Ascending aorta (tissue), 2 donors: ENCODE results near the gene ZNF277. TPM values are rescaled to one million over a fixed set of nuclear protein-coding genes. Genes with fewer than 3 reads are reported as not detected.
A peak's percentile ranks its signal among the peaks of the same experiment; 100 is the strongest.

Experiments
- DNase-seq, 2 donors: peaks; one replicate each; pipeline ENCODE4 v3.0.0-alpha.2; 2019; ENCODE audit warnings: low spot score in 2 of 2
- H3K27ac ChIP-seq, 2 donors: fragments of 200-600 bp; sonication (generic); one replicate each; pipeline ENCODE4 v1.5.1; 2016 to 2017; ENCODE audit warnings: mild to moderate bottlenecking in 1 of 2
- H3K27me3 ChIP-seq: fragments of 200-600 bp; sonication (generic); one replicate; pipeline ENCODE4 v1.5.1; 2017
- H3K36me3 ChIP-seq, 2 donors: fragments of 200-600 bp; sonication (generic); one replicate each; pipeline ENCODE4 v1.5.1; 2016
- H3K4me1 ChIP-seq, 2 donors: fragments of 200-600 bp; sonication (generic); one replicate each; pipeline ENCODE4 v1.5.1; 2016 to 2017; ENCODE audit warnings: mild to moderate bottlenecking in 1 of 2
- H3K4me3 ChIP-seq, 2 donors: fragments of 200-600 bp; sonication (generic); one replicate each; pipeline ENCODE4 v1.5.1; 2016 to 2017; ENCODE audit warnings: mild to moderate bottlenecking in 1 of 2
- H3K9me3 ChIP-seq, 2 donors: fragments of 200-600 bp; sonication (generic); one replicate each; pipeline ENCODE4 v1.5.1; 2016
- intact Hi-C: fragments of 100-400 bp; cut with DNase I; formaldehyde crosslinking; loops from one replicate; pipeline ENCODE4 v1.15.1; 2023
- total RNA-seq: library from RNA; depleted of rRNA; stranded (reverse); fragments of >200 nt; gene quantifications from one replicate; pipeline ENCODE4 v1.1.0, GENCODE V29; 2016
- TF ChIP-seq, protein P1 (sequence below), 3 experiments: fragments of 200-600 bp in 2 of 3; fragments of 450-650 bp in 1 of 3; sonication (generic) in 2 of 3; IDR thresholded peaks; one replicate each; pipeline ENCODE4 v1.5.1; 2016 to 2019; ENCODE audit warnings: antibody characterized with exemption in 3 of 3, mild to moderate bottlenecking in 1 of 3, moderate library complexity in 1 of 3

Gene ZNF277
- total RNA-seq, 1 donor from 2014 or later: 0.43 TPM

- no peaks in the 10 kb centered on the region for H3K36me3 ChIP-seq
- DNase-seq: no peak
- no peak overlapping the region for H3K4me3 ChIP-seq
- H3K27ac ChIP-seq: no peak overlapping the region
- no peaks in the 10 kb centered on the region for H3K4me1 ChIP-seq
- no peaks in the 10 kb centered on the region for H3K9me3 ChIP-seq
- intact Hi-C loops: loop anchor here (10.0 kb wide), 2 partner anchors 635 to 735 kb away; partner anchors contain the start of gene IMMP2L
- TF ChIP-seq, protein P1, sequence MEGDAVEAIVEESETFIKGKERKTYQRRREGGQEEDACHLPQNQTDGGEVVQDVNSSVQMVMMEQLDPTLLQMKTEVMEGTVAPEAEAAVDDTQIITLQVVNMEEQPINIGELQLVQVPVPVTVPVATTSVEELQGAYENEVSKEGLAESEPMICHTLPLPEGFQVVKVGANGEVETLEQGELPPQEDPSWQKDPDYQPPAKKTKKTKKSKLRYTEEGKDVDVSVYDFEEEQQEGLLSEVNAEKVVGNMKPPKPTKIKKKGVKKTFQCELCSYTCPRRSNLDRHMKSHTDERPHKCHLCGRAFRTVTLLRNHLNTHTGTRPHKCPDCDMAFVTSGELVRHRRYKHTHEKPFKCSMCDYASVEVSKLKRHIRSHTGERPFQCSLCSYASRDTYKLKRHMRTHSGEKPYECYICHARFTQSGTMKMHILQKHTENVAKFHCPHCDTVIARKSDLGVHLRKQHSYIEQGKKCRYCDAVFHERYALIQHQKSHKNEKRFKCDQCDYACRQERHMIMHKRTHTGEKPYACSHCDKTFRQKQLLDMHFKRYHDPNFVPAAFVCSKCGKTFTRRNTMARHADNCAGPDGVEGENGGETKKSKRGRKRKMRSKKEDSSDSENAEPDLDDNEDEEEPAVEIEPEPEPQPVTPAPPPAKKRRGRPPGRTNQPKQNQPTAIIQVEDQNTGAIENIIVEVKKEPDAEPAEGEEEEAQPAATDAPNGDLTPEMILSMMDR (IDR thresholded peaks at IDR 0.05): no peak
- no peaks in the 10 kb centered on the region for H3K27me3 ChIP-seq
Observed at GRCh38 chr7:112199672-112200071, 6.8 kb upstream of the ZNF277 start.

GRCh38 chr7:112201411-112201810 is 5.1 kb upstream of the ZNF277 start:
- H3K4me1 ChIP-seq: peaks cover 0 to 3% of the 10 kb centered on the region in 2 donors
- no peak for DNase-seq
- H3K27ac ChIP-seq: no peak overlapping the region
- TF ChIP-seq, protein P1 (IDR thresholded peaks at IDR 0.05): no peak
- H3K9me3 ChIP-seq: no peaks in the 10 kb centered on the region
- no peaks in the 10 kb centered on the region for H3K36me3 ChIP-seq
- intact Hi-C loops: loop anchor here (10.0 kb wide), 2 partner anchors 637 to 733 kb away; partner anchors contain the start of gene IMMP2L
- no peaks in the 10 kb centered on the region for H3K27me3 ChIP-seq
- H3K4me3 ChIP-seq: no peak overlapping the region

- TF ChIP-seq, protein P1 (IDR thresholded peaks at IDR 0.05): no peak
- no peaks in the 10 kb centered on the region for H3K27me3 ChIP-seq
- H3K4me3 ChIP-seq: no peak overlapping the region
- intact Hi-C loops: loop anchor here (10.0 kb wide), 2 partner anchors 637 to 733 kb away; partner anchors contain the start of gene IMMP2L
- peaks cover 0 to 3% of the 10 kb centered on the region in 2 donors for H3K4me1 ChIP-seq
- H3K9me3 ChIP-seq: no peaks in the 10 kb centered on the region
- DNase-seq: no peak
- no peaks in the 10 kb centered on the region for H3K36me3 ChIP-seq
- no peak overlapping the region for H3K27ac ChIP-seq
Observed at GRCh38 chr7:112201839-112202238, 4.7 kb upstream of the ZNF277 start.

GRCh38 chr7:112202816-112203215 is 3.7 kb upstream of the ZNF277 start:
- Histone ChIP-seq H3K4me1 (peaks cover 0 to 7% of the 10 kb centered on the region in 2 donors), H3K36me3 (no peaks in the 10 kb centered on the region), H3K27me3 (no peaks in the 10 kb centered on the region), H3K9me3 (no peaks in the 10 kb centered on the region), H3K27ac (no peak overlapping the region), H3K4me3 (no peak overlapping the region)
- intact Hi-C loops: loop anchor here (10.0 kb wide), 2 partner anchors 638 to 732 kb away; partner anchors contain the start of gene IMMP2L
- TF ChIP-seq, protein P1 (IDR thresholded peaks at IDR 0.05): no peak
- DNase-seq: no peak

- TF ChIP-seq, protein P1 (IDR thresholded peaks at IDR 0.05): no peak
- Histone ChIP-seq H3K9me3 (no peaks in the 10 kb centered on the region), H3K4me1 (peaks cover 0 to 7% of the 10 kb centered on the region in 2 donors), H3K27me3 (no peaks in the 10 kb centered on the region), H3K4me3 (peak overlapping the region; percentile 82), H3K27ac (no peak overlapping the region), H3K36me3 (no peaks in the 10 kb centered on the region)
- intact Hi-C loops: loop anchor here (10.0 kb wide), 2 partner anchors 639 to 731 kb away; partner anchors contain the start of gene IMMP2L
- no peak for DNase-seq
Observed at GRCh38 chr7:112203365-112203739, 3.1 kb upstream of the ZNF277 start.
